HEK293T (cell line): ENCODE measurements around the gene TMTC2.

Source experiments
- CTCF ChIA-PET: fragments of 350-600 bp; formaldehyde crosslinking; extraction: SDS; loops from one replicate; lab custom pipeline; 2021; ENCODE audit warnings: antibody characterized with exemption, inconsistent platforms; lab: Yijun Ruan, JAX
- POLR2A ChIA-PET: fragments of 350-600 bp; formaldehyde crosslinking; extraction: SDS; loops from one replicate; lab custom pipeline; 2020; ENCODE audit warnings: antibody characterized with exemption, inconsistent platforms; lab: Yijun Ruan, JAX
- DNase-seq: peaks from one replicate; pipeline ENCODE4 v3.0.0; 2012; ENCODE audit warnings: mixed read lengths; ENCODE audit errors: extremely low spot score
- ARNT ChIP-seq: fragments of 450-650 bp; IDR thresholded peaks from 2 replicates; pipeline ENCODE4 v1.6.1; 2017; ENCODE audit warnings: mild to moderate bottlenecking
- BHLHE40 ChIP-seq: fragments of 450-650 bp; IDR thresholded peaks from 2 replicates; pipeline ENCODE4 v1.6.1; 2016; ENCODE audit warnings: mild to moderate bottlenecking, moderate library complexity, borderline replicate concordance
- CTBP1 ChIP-seq: fragments of 450-650 bp; IDR thresholded peaks from 2 replicates; pipeline ENCODE4 v1.6.1; 2016; ENCODE audit warnings: borderline replicate concordance
- ELF4 ChIP-seq: fragments of 450-650 bp; IDR thresholded peaks from 2 replicates; pipeline ENCODE4 v1.6.1; 2017; ENCODE audit warnings: antibody characterized with exemption
- FOXA1 ChIP-seq: fragments of 450-650 bp; IDR thresholded peaks from 2 replicates; pipeline ENCODE4 v1.6.1; 2016; ENCODE audit warnings: mild to moderate bottlenecking
- FOXK2 ChIP-seq: fragments of 450-650 bp; IDR thresholded peaks from 2 replicates; pipeline ENCODE4 v1.6.1; 2016; ENCODE audit warnings: mild to moderate bottlenecking
- FOXM1 ChIP-seq: fragments of 450-650 bp; IDR thresholded peaks from 2 replicates; pipeline ENCODE4 v1.6.1; 2017; ENCODE audit warnings: mild to moderate bottlenecking, borderline replicate concordance
- HDGF ChIP-seq: fragments of 450-650 bp; IDR thresholded peaks from 2 replicates; pipeline ENCODE4 v1.6.1; 2017; ENCODE audit warnings: antibody characterized with exemption, borderline replicate concordance
- L3MBTL2 ChIP-seq: fragments of 450-650 bp; conservative IDR thresholded peaks from 2 replicates; pipeline ENCODE4 v1.6.1; 2016; ENCODE audit warnings: mild to moderate bottlenecking
- LEF1 ChIP-seq: fragments of 450-650 bp; IDR thresholded peaks from 2 replicates; pipeline ENCODE4 v1.6.1; 2017; ENCODE audit warnings: mild to moderate bottlenecking, borderline replicate concordance
- NFRKB ChIP-seq: fragments of 450-650 bp; IDR thresholded peaks from 2 replicates; pipeline ENCODE4 v1.6.1; 2016; ENCODE audit warnings: mild to moderate bottlenecking, moderate library complexity
- PKNOX1 ChIP-seq: fragments of 450-650 bp; IDR thresholded peaks from 2 replicates; pipeline ENCODE4 v1.6.1; 2016
- SP1 ChIP-seq: fragments of 450-650 bp; IDR thresholded peaks from 2 replicates; pipeline ENCODE4 v1.6.1; 2017
- SUZ12 ChIP-seq: fragments of 450-650 bp; IDR thresholded peaks from 2 replicates; pipeline ENCODE4 v1.6.1; 2016; ENCODE audit warnings: mild to moderate bottlenecking
- TARDBP ChIP-seq: fragments of 450-650 bp; IDR thresholded peaks from 2 replicates; pipeline ENCODE4 v1.6.1; 2016
- ZNF384 ChIP-seq: fragments of 450-650 bp; IDR thresholded peaks from 2 replicates; pipeline ENCODE4 v1.6.1; 2016

TMTC2 gene

GRCh38 chr12:83049306-83049705, 362.6 kb downstream of the TMTC2 start:
- no peak for DNase-seq
- CTCF ChIA-PET: no interaction called here
- TF ChIP-seq FOXK2 (no peak), ARNT (no peak), LEF1 (no peak), HDGF (no peak), SUZ12 (no peak), PKNOX1 (no peak), ZNF384 (no peak), TARDBP (no peak), FOXM1 (no peak), ELF4 (no peak), NFRKB (no peak), BHLHE40 (no peak), L3MBTL2 (no peak), CTBP1 (no peak), SP1 (no peak), FOXA1 (no peak)
- POLR2A ChIA-PET: no interaction called here

DNA sequence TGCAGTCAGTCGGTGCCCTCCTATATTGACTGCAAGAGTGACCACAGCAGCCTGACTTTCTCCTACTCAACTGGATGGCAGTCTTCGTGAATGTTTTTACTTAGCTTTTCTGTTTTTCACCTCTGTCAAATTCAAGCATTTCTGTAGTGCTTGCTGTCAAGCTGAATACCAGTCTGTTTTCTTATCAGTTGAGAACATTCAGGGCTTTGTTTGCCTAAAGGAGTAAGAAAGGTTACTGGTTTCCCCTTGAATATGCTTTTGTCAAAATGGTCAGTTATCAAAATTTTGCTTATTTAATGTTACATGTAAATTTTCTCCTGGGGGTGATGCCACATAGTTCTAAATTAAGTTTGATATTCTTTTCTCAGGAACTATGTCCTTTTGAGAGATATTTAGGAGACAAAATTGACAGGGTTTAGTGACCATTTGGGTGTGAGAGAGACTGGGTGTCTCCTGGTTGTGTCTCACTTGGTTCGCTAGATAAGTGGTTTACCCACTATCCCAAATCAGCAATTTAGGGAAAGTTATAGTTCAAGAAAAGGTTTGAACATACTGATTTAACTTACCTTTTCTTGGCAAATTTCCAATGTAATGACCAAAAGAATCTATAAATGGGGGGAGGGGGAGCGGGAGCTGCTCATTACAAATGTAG, 366.3 kb downstream of the TMTC2 start:
- ChIA-PET CTCF (no interaction called here), POLR2A (no interaction called here)
- TF ChIP-seq TARDBP (no peak), PKNOX1 (no peak), L3MBTL2 (no peak), LEF1 (no peak), CTBP1 (no peak), ELF4 (no peak)
- DNase-seq: no peak

DNA sequence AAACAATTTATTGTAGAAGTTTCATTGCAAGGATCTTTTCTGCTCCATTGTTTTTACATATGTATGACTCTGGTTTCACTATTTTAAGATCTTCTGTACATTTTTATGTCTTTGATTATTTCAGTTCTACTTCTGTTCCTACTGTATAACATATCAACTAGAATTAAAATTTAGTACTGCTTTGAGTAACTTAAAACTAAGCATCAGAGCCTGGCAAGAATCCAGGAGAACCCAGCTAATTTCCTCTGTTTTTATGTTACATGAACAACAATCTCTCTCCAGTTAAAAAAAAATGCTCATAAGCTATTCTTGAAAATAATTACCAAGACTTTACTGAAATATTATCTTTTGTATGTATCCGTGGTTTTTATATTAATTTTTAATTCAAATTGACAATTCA, 370.7 kb downstream of the TMTC2 start:
- no peak for TF ChIP-seq SP1
- no peak for TF ChIP-seq ARNT
- no peak for TF ChIP-seq CTBP1
- no peak for TF ChIP-seq HDGF
- no peak for TF ChIP-seq TARDBP
- TF ChIP-seq PKNOX1: no peak
- no peak for TF ChIP-seq NFRKB
- TF ChIP-seq FOXA1: no peak
- no peak for TF ChIP-seq FOXK2
- no peak for TF ChIP-seq L3MBTL2
- CTCF ChIA-PET: no interaction called here
- POLR2A ChIA-PET: no interaction called here
- no peak for DNase-seq

- POLR2A ChIA-PET: no interaction called here
- TF ChIP-seq SP1 (no peak), SUZ12 (no peak), ARNT (no peak), HDGF (no peak), LEF1 (no peak), BHLHE40 (no peak), FOXA1 (no peak), NFRKB (no peak), TARDBP (no peak), FOXM1 (no peak), PKNOX1 (no peak), ZNF384 (no peak), ELF4 (no peak), L3MBTL2 (no peak), CTBP1 (no peak), FOXK2 (no peak)
- CTCF ChIA-PET: no interaction called here
- DNase-seq: no peak
These were observed 372.4 kb downstream of the TMTC2 start for GRCh38 chr12:83059107-83059506.

DNA sequence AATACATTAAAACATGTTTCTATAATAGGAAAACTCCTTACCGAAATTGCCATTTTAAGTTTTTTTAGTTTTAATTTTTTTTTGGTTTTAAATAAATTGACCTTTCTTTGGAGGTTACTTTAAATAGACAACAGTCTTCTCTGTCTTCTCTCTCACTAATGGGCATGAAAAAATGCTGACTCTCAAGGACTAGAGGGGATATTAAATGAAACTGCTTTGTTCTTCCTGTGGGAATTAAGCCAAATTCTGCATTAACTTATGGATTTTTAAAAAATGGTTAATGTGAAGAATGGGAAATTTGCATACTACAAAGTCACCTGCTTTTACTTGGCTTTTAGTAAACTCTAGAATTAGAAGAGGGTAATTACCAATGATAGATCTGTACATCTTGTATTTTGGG, 378.9 kb downstream of the TMTC2 start:
- TF ChIP-seq FOXM1 (no peak), NFRKB (no peak), FOXA1 (no peak), SUZ12 (no peak), L3MBTL2 (no peak)
- no peak for DNase-seq
- POLR2A ChIA-PET: no interaction called here
- CTCF ChIA-PET: no interaction called here

DNA sequence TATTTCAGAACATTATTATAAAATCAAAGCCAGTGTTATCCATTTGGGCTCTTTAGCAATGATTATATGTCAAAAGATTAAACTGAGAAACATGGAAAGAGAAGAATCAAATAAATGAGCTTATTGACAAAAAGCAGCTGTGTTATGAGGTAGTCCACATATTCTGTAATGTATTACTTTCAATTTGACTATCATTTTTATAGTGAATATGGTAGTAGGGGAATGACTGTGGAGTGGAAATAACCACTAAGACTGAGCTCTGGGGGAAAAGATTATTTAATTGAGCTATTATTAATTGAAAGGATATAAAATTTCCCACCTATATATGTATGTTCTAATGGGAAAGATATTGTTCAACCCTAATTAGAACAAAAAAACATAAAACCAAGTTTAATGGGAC, 381.3 kb downstream of the TMTC2 start:
- ChIA-PET POLR2A (no interaction called here), CTCF (no interaction called here)
- DNase-seq: no peak
- TF ChIP-seq TARDBP: no peak
- no peak for TF ChIP-seq ARNT
- no peak for TF ChIP-seq LEF1
- TF ChIP-seq BHLHE40: no peak
- TF ChIP-seq L3MBTL2: no peak
